ENCODE data around the gene CUX1.

GRCh38 chr7:102216573-102217314 is 399.3 kb downstream of the CUX1 start:
- TF ChIP-seq, protein P1, sequence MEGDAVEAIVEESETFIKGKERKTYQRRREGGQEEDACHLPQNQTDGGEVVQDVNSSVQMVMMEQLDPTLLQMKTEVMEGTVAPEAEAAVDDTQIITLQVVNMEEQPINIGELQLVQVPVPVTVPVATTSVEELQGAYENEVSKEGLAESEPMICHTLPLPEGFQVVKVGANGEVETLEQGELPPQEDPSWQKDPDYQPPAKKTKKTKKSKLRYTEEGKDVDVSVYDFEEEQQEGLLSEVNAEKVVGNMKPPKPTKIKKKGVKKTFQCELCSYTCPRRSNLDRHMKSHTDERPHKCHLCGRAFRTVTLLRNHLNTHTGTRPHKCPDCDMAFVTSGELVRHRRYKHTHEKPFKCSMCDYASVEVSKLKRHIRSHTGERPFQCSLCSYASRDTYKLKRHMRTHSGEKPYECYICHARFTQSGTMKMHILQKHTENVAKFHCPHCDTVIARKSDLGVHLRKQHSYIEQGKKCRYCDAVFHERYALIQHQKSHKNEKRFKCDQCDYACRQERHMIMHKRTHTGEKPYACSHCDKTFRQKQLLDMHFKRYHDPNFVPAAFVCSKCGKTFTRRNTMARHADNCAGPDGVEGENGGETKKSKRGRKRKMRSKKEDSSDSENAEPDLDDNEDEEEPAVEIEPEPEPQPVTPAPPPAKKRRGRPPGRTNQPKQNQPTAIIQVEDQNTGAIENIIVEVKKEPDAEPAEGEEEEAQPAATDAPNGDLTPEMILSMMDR (IDR thresholded peaks at IDR 0.05; ENCODE audit: borderline replicate concordance, extremely low read depth, low read length, poor library complexity, severe bottlenecking): no peak
- TF ChIP-seq EZH2 (IDR thresholded peaks at IDR 0.05; ENCODE audit: borderline replicate concordance, low read depth, low read length, severe bottlenecking): no peak
